Caco-2 (cell line): ENCODE measurements around the gene CYP46A1. TPM values are rescaled to one million over a fixed set of nuclear protein-coding genes. Genes with fewer than 3 reads are reported as not detected.

ENCODE experiments used
- BruUV-seq: library from RNA; stranded (reverse); fragments of 400-500 nt; replicated peaks from 2 replicates; lab custom pipeline; 2021; lab: Mats Ljungman, UMichigan
- CTCF ChIA-PET: fragments of 300-600 bp; sonication (Branson Sonifier 250); formaldehyde crosslinking; loops from one replicate; lab custom pipeline; 2022; ENCODE audit warnings: antibody characterized with exemption; lab: Charles Lee
- POLR2A ChIA-PET: fragments of 300-600 bp; sonication (Branson Sonifier 250); formaldehyde crosslinking; loops from one replicate; lab custom pipeline; 2022; ENCODE audit warnings: antibody characterized with exemption; lab: Charles Lee
- DNase-seq, 2 experiments: peaks; one replicate each; pipeline versions ENCODE4 v3.0.0 to v3.0.0-alpha.2; 2020 to 2022
- H3K27me3 ChIP-seq: replicated peaks from 2 replicates; pipeline ENCODE4 v1.6.0; 2011; ENCODE audit warnings: low read length; ENCODE audit not compliant: control insufficient read depth, insufficient read depth
- H3K36me3 ChIP-seq: 2 replicates; pipeline ENCODE4 v1.5.1; 2011; ENCODE audit warnings: low read length; ENCODE audit not compliant: control insufficient read depth, insufficient read depth
- H3K4me1 ChIP-seq: fragments of 250-450 bp; sonication (Bioruptor Pico); 2 replicates; pipeline ENCODE4 v1.5.1; 2020; ENCODE audit warnings: mild to moderate bottlenecking
- H3K4me3 ChIP-seq: 2 replicates; pipeline ENCODE4 v1.5.1; 2011; ENCODE audit warnings: low read depth, mild to moderate bottlenecking, control low read depth, low read length
- H3K9me3 ChIP-seq: fragments of 250-450 bp; sonication (Bioruptor Pico); 2 replicates; pipeline ENCODE4 v1.5.1; 2020; ENCODE audit warnings: mild to moderate bottlenecking, moderate library complexity
- H3K27ac Mint-ChIP-seq: one replicate; pipeline ENCODE4 v1.8.0; 2022; ENCODE audit warnings: mixed read lengths; ENCODE audit not compliant: unreplicated experiment
- H3K27me3 Mint-ChIP-seq: one replicate; pipeline ENCODE4 v1.8.0; 2022; ENCODE audit warnings: mixed read lengths; ENCODE audit not compliant: insufficient read depth, unreplicated experiment
- H3K36me3 Mint-ChIP-seq: one replicate; pipeline ENCODE4 v1.8.0; 2022; ENCODE audit warnings: mild to moderate bottlenecking, mixed read lengths; ENCODE audit not compliant: insufficient read depth, unreplicated experiment
- H3K4me1 Mint-ChIP-seq: one replicate; pipeline ENCODE4 v1.8.0; 2022; ENCODE audit warnings: low read depth, mixed read lengths; ENCODE audit not compliant: unreplicated experiment
- H3K4me3 Mint-ChIP-seq: one replicate; pipeline ENCODE4 v1.8.0; 2022; ENCODE audit warnings: mild to moderate bottlenecking, moderate library complexity, mixed read lengths; ENCODE audit not compliant: unreplicated experiment
- H3K9me3 Mint-ChIP-seq: one replicate; pipeline ENCODE4 v1.8.0; 2022; ENCODE audit warnings: mixed read lengths; ENCODE audit not compliant: unreplicated experiment
- CTCF ChIP-seq, 2 experiments: fragments of 200-600 bp in 1 of 2; IDR thresholded peaks; 1 replicate in 1 of 2; 2 replicates in 1 of 2; pipeline versions ENCODE4 v1.5.1 to v1.8.0; 2011 to 2022; ENCODE audit warnings: antibody characterized with exemption in 1 of 2, control low read depth in 1 of 2, inconsistent platforms in 1 of 2, low read depth in 1 of 2, low read length in 1 of 2, mild to moderate bottlenecking in 1 of 2, moderate library complexity in 1 of 2; ENCODE audit not compliant: insufficient read depth in 1 of 2, severe bottlenecking in 1 of 2, unreplicated experiment in 1 of 2
- intact Hi-C: fragments of 100-400 bp; cut with micrococcal nuclease; formaldehyde crosslinking; loops from one replicate; pipeline ENCODE4 v1.10.0; 2022; ENCODE audit not compliant: unreplicated experiment
- total RNA-seq: library from RNA; stranded (reverse); gene quantifications from 2 replicates; pipeline ENCODE4 v1.2.3, GENCODE V29; 2022

CYP46A1 gene
- total RNA-seq, 1 experiment from 2014 or later: 0.09 TPM

GRCh38 chr14:99644035-99644587, 40.0 kb upstream of the CYP46A1 start:
- no peaks in the 10 kb centered on the region for H3K9me3 Mint-ChIP-seq
- no peak overlapping the region for H3K27ac Mint-ChIP-seq
- CTCF ChIA-PET: no interaction called here
- no peaks in the 10 kb centered on the region for H3K4me1 Mint-ChIP-seq
- Histone ChIP-seq H3K4me3 (no peak overlapping the region; the same call in 1 of the 2 replicates), H3K27me3 (no peaks in the 10 kb centered on the region), H3K9me3 (no peaks in the 10 kb centered on the region), H3K36me3 (no peaks in the 10 kb centered on the region), H3K4me1 (peaks cover 6% of the 10 kb centered on the region; the same call in 1 of the 2 replicates)
- no peak for TF ChIP-seq CTCF (IDR thresholded peaks at IDR 0.05; ENCODE audit: insufficient read depth in 1 of 2, low read depth in 1 of 2, low read length in 1 of 2, severe bottlenecking in 1 of 2, unreplicated experiment in 1 of 2)
- H3K4me3 Mint-ChIP-seq: peak overlapping the region; percentile 67
- BruUV-seq: no TSS peak
- POLR2A ChIA-PET: no interaction called here
- intact Hi-C loops: no loop called here
- peaks cover 5% of the 10 kb centered on the region for H3K36me3 Mint-ChIP-seq
- no peak for DNase-seq
- H3K27me3 Mint-ChIP-seq: no peaks in the 10 kb centered on the region

- no peaks in the 10 kb centered on the region for H3K4me1 Mint-ChIP-seq
- intact Hi-C loops: no loop called here
- peak within 1 kb of the TSS; percentile 67 for H3K4me3 Mint-ChIP-seq
- H3K27me3 Mint-ChIP-seq: no peaks in the 10 kb centered on the region
- H3K27ac Mint-ChIP-seq: no peak within 1 kb of the TSS
- no peaks in the 10 kb centered on the region for H3K9me3 ChIP-seq
- H3K27me3 ChIP-seq: no peaks in the 10 kb centered on the region
- H3K9me3 Mint-ChIP-seq: no peaks in the 10 kb centered on the region
- H3K4me3 ChIP-seq: peak within 1 kb of the TSS; percentile 50
- H3K36me3 ChIP-seq: no peaks in the 10 kb centered on the region
- ChIA-PET POLR2A (no interaction called here), CTCF (no interaction called here)
- DNase-seq: peak in 1 of 2 experiments; percentile 49
- peaks cover 5% of the 10 kb centered on the region for H3K36me3 Mint-ChIP-seq
- no peak for TF ChIP-seq CTCF (IDR thresholded peaks at IDR 0.05; ENCODE audit: insufficient read depth in 1 of 2, low read depth in 1 of 2, low read length in 1 of 2, severe bottlenecking in 1 of 2, unreplicated experiment in 1 of 2)
- BruUV-seq: no TSS peak
- peaks cover 6% of the 10 kb centered on the region; the same call in 1 of the 2 replicates for H3K4me1 ChIP-seq
These were observed 39.2 kb upstream of the CYP46A1 start, which contains the start of gene HHIPL1 for GRCh38 chr14:99644723-99645544. HHIPL1 (plus strand) TSS chr14:99645129; CDS start chr14:99645208, 79 bp downstream.

GRCh38 chr14:99645545-99646505, 38.3 kb upstream of the CYP46A1 start:
- ChIA-PET POLR2A (no interaction called here), CTCF (no interaction called here)
- no peak overlapping the region for H3K27ac Mint-ChIP-seq
- peaks cover 5% of the 10 kb centered on the region for H3K36me3 Mint-ChIP-seq
- H3K36me3 ChIP-seq: no peaks in the 10 kb centered on the region
- peak overlapping the region; percentile 50 for H3K4me3 ChIP-seq
- no peaks in the 10 kb centered on the region for H3K27me3 ChIP-seq
- BruUV-seq: no TSS peak
- H3K4me1 ChIP-seq: peaks cover 6% of the 10 kb centered on the region; the same call in 1 of the 2 replicates
- no peaks in the 10 kb centered on the region for H3K9me3 Mint-ChIP-seq
- peak in 1 of 2 experiments; percentile 10 for DNase-seq
- H3K27me3 Mint-ChIP-seq: no peaks in the 10 kb centered on the region
- H3K9me3 ChIP-seq: no peaks in the 10 kb centered on the region
- H3K4me3 Mint-ChIP-seq: peak overlapping the region; percentile 67
- intact Hi-C loops: no loop called here
- H3K4me1 Mint-ChIP-seq: no peaks in the 10 kb centered on the region
- TF ChIP-seq CTCF (IDR thresholded peaks at IDR 0.05; ENCODE audit: insufficient read depth in 1 of 2, low read depth in 1 of 2, low read length in 1 of 2, severe bottlenecking in 1 of 2, unreplicated experiment in 1 of 2): no peak
